ENCODE data around the gene GORASP1.

GORASP1 gene

GRCh38 chr3:39107388-39108199, at the start of gene GORASP1, which contains the start of gene TTC21A:
TSS of gene GORASP1 (minus strand) at chr3:39107627. CDS start at chr3:39107541, 86 bp downstream.
TSS of gene TTC21A (plus strand) at chr3:39107680. CDS start at chr3:39107838, 158 bp downstream.
- peaks cover 0 to 1% of the 10 kb centered on the region in 2 experiments; a peak in 1 of 3 replicates for H3K36me3 ChIP-seq (ENCODE audit: control insufficient read depth in 2 of 2, insufficient read depth in 1 of 2, low read length in 2 of 2)
- peak within 1 kb of the TSS; percentile 85 for H3K4me3 ChIP-seq (ENCODE audit: low read depth, low read length)
- no peaks in the 10 kb centered on the region for H3K4me1 ChIP-seq (ENCODE audit: control insufficient read depth, insufficient read depth, low read length)
- ChIA-PET POLR2A (interaction anchor here (0.6 to 1.2 kb wide), 4 partner anchors 11 to 70 kb away, joined by 3 to 5 read pairs (median 3); no protein-coding TSS in a partner anchor), CTCF (interaction anchor here (0.8 to 1.5 kb wide), 4 partner anchors 9 to 181 kb away, joined by 3 to 9 read pairs (median 5); no protein-coding TSS in a partner anchor)
- H3K9me3 ChIP-seq (ENCODE audit: control insufficient read depth, insufficient read depth, low read depth, low read length): no peaks in the 10 kb centered on the region
- peak within 1 kb of the TSS; percentile 53; the same call in 1 of the 2 replicates for H3K27ac ChIP-seq (ENCODE audit: extremely low read depth, low read depth, low read length)
- TF ChIP-seq ZNF155 (tag by site-specific recombination; IDR thresholded peaks at IDR 0.05) (no peak), SCRT1 (tag by site-specific recombination; IDR thresholded peaks at IDR 0.05; ENCODE audit: borderline replicate concordance) (no peak), ZBTB48 (tag by site-specific recombination; IDR thresholded peaks at IDR 0.05) (0 out of 2 replicates have a peak, but pooled peaks have one; percentile 24), ZNF148 (tag by site-specific recombination; IDR thresholded peaks at IDR 0.05; ENCODE audit: borderline replicate concordance) (no peak), ZNF658 (tag by site-specific recombination; IDR thresholded peaks at IDR 0.05) (no peak), GLI4 (tag by site-specific recombination; IDR thresholded peaks at IDR 0.05) (no peak), ZXDB (tag by site-specific recombination; IDR thresholded peaks at IDR 0.05) (peak; percentile 16; the same call in 1 of the 2 replicates), ZNF623 (tag by site-specific recombination; IDR thresholded peaks at IDR 0.05) (no peak), BCL6B (tag by site-specific recombination; IDR thresholded peaks at IDR 0.05) (no peak), ZNF473 (tag by site-specific recombination; IDR thresholded peaks at IDR 0.05) (no peak), PRDM6 (tag by site-specific recombination; IDR thresholded peaks at IDR 0.05) (no peak), ZNF501 (tag by site-specific recombination; IDR thresholded peaks at IDR 0.05) (peak; percentile 48; the same call in 1 of the 2 replicates), SETDB1 (IDR thresholded peaks at IDR 0.05; ENCODE audit: insufficient read length, low read length) (no peak), PBX3 (CRISPR knock-in tag; IDR thresholded peaks at IDR 0.05) (no peak; the same call in 1 of the 2 replicates), ZNF324 (tag by site-specific recombination; IDR thresholded peaks at IDR 0.05) (no peak), ZBTB26 (tag by site-specific recombination; optimal IDR thresholded peaks at IDR 0.05) (peak; percentile 34), ZNF654 (tag by site-specific recombination; IDR thresholded peaks at IDR 0.05; ENCODE audit: low read depth) (no peak), ZNF239 (tag by site-specific recombination; IDR thresholded peaks at IDR 0.05) (no peak), ZNF701 (tag by site-specific recombination; IDR thresholded peaks at IDR 0.05) (no peak), ZFHX2 (tag by site-specific recombination; conservative IDR thresholded peaks at IDR 0.05) (peak; percentile 65), OSR2 (tag by site-specific recombination; IDR thresholded peaks at IDR 0.05) (peak; percentile 37; the same call in 1 of the 2 replicates), KLF8 (tag by site-specific recombination; IDR thresholded peaks at IDR 0.05) (0 out of 2 replicates have a peak, but pooled peaks have one; percentile 25), ZNF341 (tag by site-specific recombination; IDR thresholded peaks at IDR 0.05; ENCODE audit: low read depth) (0 out of 2 replicates have a peak, but pooled peaks have one; percentile 28), KLF9 (tag by site-specific recombination; IDR thresholded peaks at IDR 0.05; ENCODE audit: low read depth) (peak; percentile 47), ZNF677 (tag by site-specific recombination; IDR thresholded peaks at IDR 0.05) (0 out of 2 replicates have a peak, but pooled peaks have one; percentile 12), HIC1 (tag by site-specific recombination; IDR thresholded peaks at IDR 0.05) (no peak), ZNF561 (tag by site-specific recombination; IDR thresholded peaks at IDR 0.05; ENCODE audit: borderline replicate concordance) (peak; percentile 28; the same call in 1 of the 2 replicates)
